HepG2 (cell line): ENCODE data around the gene FAM83F. TPM values are rescaled to one million over a fixed set of nuclear protein-coding genes. Genes with fewer than 3 reads are reported as not detected.
A peak's percentile ranks its signal among the peaks of the same experiment; 100 is the strongest.

Experiments used
- ATRX ChIP-seq: sonication (generic); formaldehyde crosslinking; IDR thresholded peaks from 2 replicates; pipeline ENCODE4 v1.4.0; 2020; ENCODE audit warnings: missing genetic modification reagents, borderline replicate concordance
- FOXA1 ChIP-seq, 2 experiments: fragments of 450-650 bp in 1 of 2; sonication (generic) in 1 of 2; formaldehyde crosslinking in 1 of 2; IDR thresholded peaks; 2 replicates each; pipeline versions ENCODE4 v1.4.0 to v1.6.1; 2016 to 2020; ENCODE audit warnings: missing genetic modification reagents in 1 of 2
- MEIS1 ChIP-seq: sonication (generic); formaldehyde crosslinking; IDR thresholded peaks from 2 replicates; pipeline ENCODE4 v1.9.0; 2021; ENCODE audit warnings: mild to moderate bottlenecking, missing genetic modification reagents, moderate library complexity, borderline replicate concordance
- MIER2 ChIP-seq: IDR thresholded peaks from 2 replicates; pipeline ENCODE4 v1.6.1; 2016; ENCODE audit warnings: missing biosample characterization, missing genetic modification reagents
- MIER3 ChIP-seq: IDR thresholded peaks from 2 replicates; pipeline ENCODE4 v1.6.1; 2016; ENCODE audit warnings: missing compliant biosample characterization, borderline replicate concordance
- SOX13 ChIP-seq, 3 experiments: fragments of 450-650 bp in 1 of 3; sonication (generic) in 1 of 3; formaldehyde crosslinking in 1 of 3; IDR thresholded peaks in 2 of 3; conservative IDR thresholded peaks in 1 of 3; 2 replicates each; pipeline versions ENCODE4 v1.5.0 to v1.6.1; 2016 to 2020; ENCODE audit warnings: antibody characterized with exemption in 1 of 3, mild to moderate bottlenecking in 1 of 3, missing compliant biosample characterization in 1 of 3, missing genetic modification reagents in 1 of 3, moderate library complexity in 1 of 3
- SOX6 ChIP-seq, 2 experiments: fragments of 450-650 bp in 1 of 2; sonication (generic) in 1 of 2; formaldehyde crosslinking in 1 of 2; IDR thresholded peaks; 2 replicates each; pipeline versions ENCODE4 v1.4.0 to v1.6.1; 2017 to 2020; ENCODE audit warnings: antibody characterized with exemption in 1 of 2, mild to moderate bottlenecking in 1 of 2, missing genetic modification reagents in 1 of 2
- ZNF747 ChIP-seq: sonication (generic); formaldehyde crosslinking; IDR thresholded peaks from 2 replicates; pipeline ENCODE4 v1.8.1; 2023; ENCODE audit warnings: missing genetic modification reagents, mild to moderate bottlenecking, borderline replicate concordance
- polyA plus RNA-seq, 8 experiments: library from polyadenylated mRNA; depleted of rRNA in 3 of 8; stranded (reverse) in 7 of 8; unstranded in 1 of 8; fragments of >200 nt; fragmentation: Illumina TruSeq in 4 of 8; extraction: Trizol in 4 of 8; gene quantifications; 2 replicates each; pipeline versions ENCODE4 v1.2.1 to v1.2.3, GENCODE V29; 2011 to 2016; ENCODE audit warnings: low read depth in 4 of 8, missing spikeins in 1 of 8, mixed read lengths in 1 of 8; ENCODE audit not compliant: insufficient read depth in 1 of 8
- total RNA-seq, 5 experiments: library from RNA; depleted of rRNA; stranded (reverse); fragments of >200 nt; fragmentation: Illumina TruSeq; extraction: Trizol; gene quantifications; 2 replicates each; pipeline ENCODE4 v1.2.3, GENCODE V29; 2016; ENCODE audit warnings: low read depth in 1 of 5
- TF ChIP-seq, protein P1 (sequence below): sonication (generic); formaldehyde crosslinking; IDR thresholded peaks from 2 replicates; pipeline ENCODE4 v1.4.0; 2020; ENCODE audit warnings: low read depth, mild to moderate bottlenecking, missing genetic modification reagents
- TF ChIP-seq, protein P2 (sequence below): IDR thresholded peaks from 2 replicates; pipeline ENCODE4 v1.4.0; 2020; ENCODE audit warnings: mild to moderate bottlenecking, missing genetic modification reagents
- TF ChIP-seq, protein P3 (sequence below): sonication (generic); formaldehyde crosslinking; IDR thresholded peaks from 2 replicates; pipeline ENCODE4 v1.9.0; 2021; ENCODE audit warnings: missing genetic modification reagents, mild to moderate bottlenecking, borderline replicate concordance
- TF ChIP-seq, protein P4 (sequence below): sonication (generic); formaldehyde crosslinking; IDR thresholded peaks from 2 replicates; pipeline ENCODE4 v1.5.0; 2020; ENCODE audit warnings: missing genetic modification reagents, mild to moderate bottlenecking, borderline replicate concordance
- TF ChIP-seq, protein P5 (sequence below): sonication (generic); formaldehyde crosslinking; conservative IDR thresholded peaks from 2 replicates; pipeline ENCODE4 v1.4.0; 2020; ENCODE audit warnings: mild to moderate bottlenecking, missing genetic modification reagents, moderate library complexity

Gene FAM83F
- total and polyA plus RNA-seq, 2 of the 13 experiments (the other 11 are each of a cell fraction or from before 2014, with no cell fraction given): not detected

DNA sequence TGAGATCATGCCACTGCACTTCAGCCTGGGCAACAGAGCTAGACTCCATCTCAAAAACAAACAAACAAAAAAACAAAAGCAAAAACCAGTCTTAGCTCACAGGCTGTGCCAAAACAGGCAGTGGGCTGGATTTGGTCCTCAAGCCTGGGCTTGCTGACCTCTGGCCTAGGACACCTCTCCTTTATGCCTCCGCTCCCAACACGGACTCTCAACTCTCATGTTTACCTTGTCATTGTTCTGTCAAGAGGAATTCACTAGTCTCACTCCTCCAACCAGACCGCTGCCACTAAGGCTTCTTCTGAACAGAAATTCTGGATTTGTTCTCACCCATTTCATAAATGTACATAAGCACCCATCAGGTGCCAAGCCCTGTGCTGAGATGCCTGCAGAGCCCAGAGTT lies 42.6 kb downstream of the FAM83F start (continued):
- TF ChIP-seq, protein P1, sequence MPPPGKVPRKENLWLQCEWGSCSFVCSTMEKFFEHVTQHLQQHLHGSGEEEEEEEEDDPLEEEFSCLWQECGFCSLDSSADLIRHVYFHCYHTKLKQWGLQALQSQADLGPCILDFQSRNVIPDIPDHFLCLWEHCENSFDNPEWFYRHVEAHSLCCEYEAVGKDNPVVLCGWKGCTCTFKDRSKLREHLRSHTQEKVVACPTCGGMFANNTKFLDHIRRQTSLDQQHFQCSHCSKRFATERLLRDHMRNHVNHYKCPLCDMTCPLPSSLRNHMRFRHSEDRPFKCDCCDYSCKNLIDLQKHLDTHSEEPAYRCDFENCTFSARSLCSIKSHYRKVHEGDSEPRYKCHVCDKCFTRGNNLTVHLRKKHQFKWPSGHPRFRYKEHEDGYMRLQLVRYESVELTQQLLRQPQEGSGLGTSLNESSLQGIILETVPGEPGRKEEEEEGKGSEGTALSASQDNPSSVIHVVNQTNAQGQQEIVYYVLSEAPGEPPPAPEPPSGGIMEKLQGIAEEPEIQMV (CRISPR knock-in tag): 0 out of 2 replicates have a peak, but pooled peaks have one; percentile 8
- TF ChIP-seq ZNF747 (CRISPR knock-in tag): no peak
- TF ChIP-seq, protein P2, sequence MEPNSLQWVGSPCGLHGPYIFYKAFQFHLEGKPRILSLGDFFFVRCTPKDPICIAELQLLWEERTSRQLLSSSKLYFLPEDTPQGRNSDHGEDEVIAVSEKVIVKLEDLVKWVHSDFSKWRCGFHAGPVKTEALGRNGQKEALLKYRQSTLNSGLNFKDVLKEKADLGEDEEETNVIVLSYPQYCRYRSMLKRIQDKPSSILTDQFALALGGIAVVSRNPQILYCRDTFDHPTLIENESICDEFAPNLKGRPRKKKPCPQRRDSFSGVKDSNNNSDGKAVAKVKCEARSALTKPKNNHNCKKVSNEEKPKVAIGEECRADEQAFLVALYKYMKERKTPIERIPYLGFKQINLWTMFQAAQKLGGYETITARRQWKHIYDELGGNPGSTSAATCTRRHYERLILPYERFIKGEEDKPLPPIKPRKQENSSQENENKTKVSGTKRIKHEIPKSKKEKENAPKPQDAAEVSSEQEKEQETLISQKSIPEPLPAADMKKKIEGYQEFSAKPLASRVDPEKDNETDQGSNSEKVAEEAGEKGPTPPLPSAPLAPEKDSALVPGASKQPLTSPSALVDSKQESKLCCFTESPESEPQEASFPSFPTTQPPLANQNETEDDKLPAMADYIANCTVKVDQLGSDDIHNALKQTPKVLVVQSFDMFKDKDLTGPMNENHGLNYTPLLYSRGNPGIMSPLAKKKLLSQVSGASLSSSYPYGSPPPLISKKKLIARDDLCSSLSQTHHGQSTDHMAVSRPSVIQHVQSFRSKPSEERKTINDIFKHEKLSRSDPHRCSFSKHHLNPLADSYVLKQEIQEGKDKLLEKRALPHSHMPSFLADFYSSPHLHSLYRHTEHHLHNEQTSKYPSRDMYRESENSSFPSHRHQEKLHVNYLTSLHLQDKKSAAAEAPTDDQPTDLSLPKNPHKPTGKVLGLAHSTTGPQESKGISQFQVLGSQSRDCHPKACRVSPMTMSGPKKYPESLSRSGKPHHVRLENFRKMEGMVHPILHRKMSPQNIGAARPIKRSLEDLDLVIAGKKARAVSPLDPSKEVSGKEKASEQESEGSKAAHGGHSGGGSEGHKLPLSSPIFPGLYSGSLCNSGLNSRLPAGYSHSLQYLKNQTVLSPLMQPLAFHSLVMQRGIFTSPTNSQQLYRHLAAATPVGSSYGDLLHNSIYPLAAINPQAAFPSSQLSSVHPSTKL: peak; percentile 40; the same call in 1 of the 2 replicates
- no peak for TF ChIP-seq SOX6 (IDR thresholded peaks at IDR 0.05)
- peak; percentile 46 for TF ChIP-seq SOX6 (CRISPR knock-in tag; IDR thresholded peaks at IDR 0.05)
- no peak for TF ChIP-seq ATRX (CRISPR knock-in tag)
- TF ChIP-seq, protein P3, sequence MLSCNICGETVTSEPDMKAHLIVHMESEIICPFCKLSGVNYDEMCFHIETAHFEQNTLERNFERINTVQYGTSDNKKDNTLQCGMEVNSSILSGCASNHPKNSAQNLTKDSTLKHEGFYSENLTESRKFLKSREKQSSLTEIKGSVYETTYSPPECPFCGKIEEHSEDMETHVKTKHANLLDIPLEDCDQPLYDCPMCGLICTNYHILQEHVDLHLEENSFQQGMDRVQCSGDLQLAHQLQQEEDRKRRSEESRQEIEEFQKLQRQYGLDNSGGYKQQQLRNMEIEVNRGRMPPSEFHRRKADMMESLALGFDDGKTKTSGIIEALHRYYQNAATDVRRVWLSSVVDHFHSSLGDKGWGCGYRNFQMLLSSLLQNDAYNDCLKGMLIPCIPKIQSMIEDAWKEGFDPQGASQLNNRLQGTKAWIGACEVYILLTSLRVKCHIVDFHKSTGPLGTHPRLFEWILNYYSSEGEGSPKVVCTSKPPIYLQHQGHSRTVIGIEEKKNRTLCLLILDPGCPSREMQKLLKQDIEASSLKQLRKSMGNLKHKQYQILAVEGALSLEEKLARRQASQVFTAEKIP (CRISPR knock-in tag): no peak
- no peak for TF ChIP-seq FOXA1 (IDR thresholded peaks at IDR 0.05)
- TF ChIP-seq FOXA1 (CRISPR knock-in tag; IDR thresholded peaks at IDR 0.05): peak; percentile 45
- TF ChIP-seq MEIS1 (CRISPR knock-in tag): 0 out of 2 replicates have a peak, but pooled peaks have one; percentile 43
- TF ChIP-seq, protein P4, sequence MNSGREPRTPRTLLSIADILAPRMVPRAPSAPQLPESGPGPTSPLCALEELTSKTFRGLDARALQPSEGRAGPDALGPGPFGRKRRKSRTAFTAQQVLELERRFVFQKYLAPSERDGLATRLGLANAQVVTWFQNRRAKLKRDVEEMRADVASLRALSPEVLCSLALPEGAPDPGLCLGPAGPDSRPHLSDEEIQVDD (CRISPR knock-in tag): no peak
- TF ChIP-seq MIER3: no peak
- TF ChIP-seq MIER2: no peak
- no peak for TF ChIP-seq SOX13 (IDR thresholded peaks at IDR 0.05)
- TF ChIP-seq SOX13 (CRISPR knock-in tag; conservative IDR thresholded peaks at IDR 0.05 in 1 of 2, IDR thresholded peaks at IDR 0.05 in 1 of 2): peak in 1 of 2 experiments; percentile 73; a peak in 2 of 4 replicates
- TF ChIP-seq, protein P5, sequence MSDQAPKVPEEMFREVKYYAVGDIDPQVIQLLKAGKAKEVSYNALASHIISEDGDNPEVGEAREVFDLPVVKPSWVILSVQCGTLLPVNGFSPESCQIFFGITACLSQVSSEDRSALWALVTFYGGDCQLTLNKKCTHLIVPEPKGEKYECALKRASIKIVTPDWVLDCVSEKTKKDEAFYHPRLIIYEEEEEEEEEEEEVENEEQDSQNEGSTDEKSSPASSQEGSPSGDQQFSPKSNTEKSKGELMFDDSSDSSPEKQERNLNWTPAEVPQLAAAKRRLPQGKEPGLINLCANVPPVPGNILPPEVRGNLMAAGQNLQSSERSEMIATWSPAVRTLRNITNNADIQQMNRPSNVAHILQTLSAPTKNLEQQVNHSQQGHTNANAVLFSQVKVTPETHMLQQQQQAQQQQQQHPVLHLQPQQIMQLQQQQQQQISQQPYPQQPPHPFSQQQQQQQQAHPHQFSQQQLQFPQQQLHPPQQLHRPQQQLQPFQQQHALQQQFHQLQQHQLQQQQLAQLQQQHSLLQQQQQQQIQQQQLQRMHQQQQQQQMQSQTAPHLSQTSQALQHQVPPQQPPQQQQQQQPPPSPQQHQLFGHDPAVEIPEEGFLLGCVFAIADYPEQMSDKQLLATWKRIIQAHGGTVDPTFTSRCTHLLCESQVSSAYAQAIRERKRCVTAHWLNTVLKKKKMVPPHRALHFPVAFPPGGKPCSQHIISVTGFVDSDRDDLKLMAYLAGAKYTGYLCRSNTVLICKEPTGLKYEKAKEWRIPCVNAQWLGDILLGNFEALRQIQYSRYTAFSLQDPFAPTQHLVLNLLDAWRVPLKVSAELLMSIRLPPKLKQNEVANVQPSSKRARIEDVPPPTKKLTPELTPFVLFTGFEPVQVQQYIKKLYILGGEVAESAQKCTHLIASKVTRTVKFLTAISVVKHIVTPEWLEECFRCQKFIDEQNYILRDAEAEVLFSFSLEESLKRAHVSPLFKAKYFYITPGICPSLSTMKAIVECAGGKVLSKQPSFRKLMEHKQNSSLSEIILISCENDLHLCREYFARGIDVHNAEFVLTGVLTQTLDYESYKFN (CRISPR knock-in tag): peak; percentile 66; the same call in 1 of the 2 replicates
- TF ChIP-seq, all 625 proteins: peak for 19
